GM23338 (cell line): ENCODE data around the gene CLOCK. TPM values are rescaled to one million over a fixed set of nuclear protein-coding genes. Genes with fewer than 3 reads are reported as not detected.

Source experiments
- ATAC-seq: fragments of 200-7000 bp; cut with Tn5 transposase; 3 replicates; pipeline ENCODE4 v1.9.1; 2020
- DNase-seq: peaks from one replicate; pipeline ENCODE4 v3.0.0-alpha.2; 2015; ENCODE audit warnings: low spot score
- H2AFZ ChIP-seq: fragments of 200-600 bp; sonication (generic); 2 replicates; pipeline ENCODE4 v1.8.0; 2016; ENCODE audit warnings: antibody characterized with exemption, mild to moderate bottlenecking, moderate library complexity
- H3F3A ChIP-seq: fragments of 200-600 bp; sonication (generic); replicated peaks from 2 replicates; pipeline ENCODE4 v1.8.0; 2017; ENCODE audit warnings: antibody characterized with exemption, mixed run types, low read depth
- H3K27ac ChIP-seq: fragments of 200-600 bp; sonication (generic); 2 replicates; pipeline ENCODE4 v1.6.1; 2016; ENCODE audit warnings: low read depth
- H3K27me3 ChIP-seq: fragments of 200-600 bp; sonication (generic); 2 replicates; pipeline ENCODE4 v1.8.0; 2016; ENCODE audit warnings: mild to moderate bottlenecking, mixed run types, moderate library complexity; ENCODE audit not compliant: insufficient read depth
- H3K36me3 ChIP-seq: fragments of 200-600 bp; sonication (generic); 2 replicates; pipeline ENCODE4 v1.8.0; 2016; ENCODE audit warnings: mild to moderate bottlenecking; ENCODE audit not compliant: insufficient read depth
- H3K4me1 ChIP-seq: fragments of 200-600 bp; sonication (generic); 2 replicates; pipeline ENCODE4 v1.8.0; 2016; ENCODE audit warnings: mild to moderate bottlenecking, moderate library complexity; ENCODE audit not compliant: insufficient read depth
- H3K4me2 ChIP-seq: fragments of 200-600 bp; sonication (generic); 2 replicates; pipeline ENCODE4 v1.7.1; 2017; ENCODE audit warnings: mixed run types
- H3K4me3 ChIP-seq: fragments of 200-600 bp; sonication (generic); 2 replicates; pipeline ENCODE4 v1.6.1; 2016; ENCODE audit warnings: mixed run types
- H3K79me2 ChIP-seq: fragments of 200-600 bp; sonication (generic); replicated peaks from 2 replicates; pipeline ENCODE4 v1.8.0; 2017; ENCODE audit warnings: mild to moderate bottlenecking; ENCODE audit not compliant: insufficient read depth
- H3K9me2 ChIP-seq: fragments of 200-600 bp; sonication (generic); 2 replicates; pipeline ENCODE4 v1.8.0; 2017; ENCODE audit not compliant: insufficient read depth
- H4K20me1 ChIP-seq: fragments of 200-600 bp; sonication (generic); replicated peaks from 2 replicates; pipeline ENCODE4 v1.8.0; 2017; ENCODE audit warnings: mild to moderate bottlenecking; ENCODE audit not compliant: insufficient read depth
- H3K27ac Mint-ChIP-seq: 2 replicates; pipeline ENCODE4 v1.8.0; 2020; ENCODE audit warnings: inconsistent platforms, mild to moderate bottlenecking, moderate library complexity, mixed read lengths
- H3K27me3 Mint-ChIP-seq: 3 replicates; pipeline ENCODE4 v1.8.0; 2022; ENCODE audit warnings: low read depth, mild to moderate bottlenecking, moderate library complexity, mixed read lengths, inconsistent platforms; ENCODE audit not compliant: insufficient read depth, poor library complexity
- H3K36me3 Mint-ChIP-seq: 3 replicates; pipeline ENCODE4 v1.8.0; 2021; ENCODE audit warnings: low read depth, mild to moderate bottlenecking, inconsistent platforms, moderate library complexity, mixed read lengths
- H3K4me1 Mint-ChIP-seq: 3 replicates; pipeline ENCODE4 v1.8.0; 2020; ENCODE audit warnings: mild to moderate bottlenecking, inconsistent platforms, mixed read lengths
- H3K4me3 Mint-ChIP-seq: 3 replicates; pipeline ENCODE4 v1.8.0; 2021; ENCODE audit warnings: moderate library complexity, mild to moderate bottlenecking, inconsistent platforms, mixed read lengths
- H3K9me3 Mint-ChIP-seq: 3 replicates; pipeline ENCODE4 v1.8.0; 2020; ENCODE audit warnings: moderate library complexity, mild to moderate bottlenecking, inconsistent platforms, mixed read lengths
- CREB1 ChIP-seq: fragments of 250-450 bp; sonication (Bioruptor Pico); IDR thresholded peaks from 2 replicates; pipeline ENCODE4 v1.5.0; 2020; ENCODE audit warnings: low read depth, mild to moderate bottlenecking, moderate library complexity
- EZH2 ChIP-seq: fragments of 200-600 bp; sonication (generic); IDR thresholded peaks from one replicate; pipeline ENCODE4 v1.8.0; 2017; ENCODE audit warnings: antibody characterized with exemption, mild to moderate bottlenecking, low read depth; ENCODE audit not compliant: unreplicated experiment
- EZH2phosphoT487 ChIP-seq: fragments of 200-600 bp; sonication (generic); IDR thresholded peaks from one replicate; pipeline ENCODE4 v1.8.1; 2018; ENCODE audit warnings: antibody characterized with exemption; ENCODE audit not compliant: unreplicated experiment
- JUNB ChIP-seq: IDR thresholded peaks from one replicate; pipeline ENCODE4 v1.6.1; 2016; ENCODE audit warnings: antibody characterized with exemption; ENCODE audit not compliant: unreplicated experiment
- NANOG ChIP-seq: IDR thresholded peaks from 2 replicates; pipeline ENCODE4 v1.6.1; 2016; ENCODE audit warnings: antibody characterized with exemption, borderline replicate concordance
- POLR2AphosphoS5 ChIP-seq: IDR thresholded peaks from 2 replicates; pipeline ENCODE4 v1.6.1; 2016; ENCODE audit warnings: antibody characterized with exemption, low read depth
- STAT1 ChIP-seq: IDR thresholded peaks from one replicate; pipeline ENCODE4 v1.6.1; 2016; ENCODE audit warnings: antibody characterized with exemption; ENCODE audit not compliant: unreplicated experiment
- ZNF114 ChIP-seq: fragments of 250-450 bp; sonication (Bioruptor Pico); IDR thresholded peaks from 2 replicates; pipeline ENCODE4 v1.5.0; 2020; ENCODE audit warnings: mild to moderate bottlenecking, moderate library complexity
- ZNF331 ChIP-seq: fragments of 250-450 bp; sonication (Bioruptor Pico); IDR thresholded peaks from 2 replicates; pipeline ENCODE4 v1.5.0; 2020; ENCODE audit warnings: low read depth, mild to moderate bottlenecking, moderate library complexity
- polyA plus RNA-seq: library from polyadenylated mRNA; unstranded; fragments of >200 nt; fragmentation: Nextera tagmentation; extraction: Ambion mirVana; gene quantifications from 2 replicates; pipeline ENCODE4 v1.2.1, GENCODE V29; 2016
- total RNA-seq: library from RNA; depleted of rRNA; stranded (reverse); fragments of >200 nt; shearing (Covaris generic); gene quantifications from 2 replicates; pipeline ENCODE4 v1.2.3, GENCODE V29; 2014
- TF ChIP-seq, protein P1 (sequence below): IDR thresholded peaks from 2 replicates; pipeline ENCODE4 v1.6.1; 2016; ENCODE audit warnings: antibody characterized with exemption
- TF ChIP-seq, protein P2 (sequence below), 2 experiments: fragments of 200-600 bp in 1 of 2; sonication (generic) in 1 of 2; conservative IDR thresholded peaks; 2 replicates each; pipeline versions ENCODE4 v1.5.1 to v1.6.1; 2016 to 2017; ENCODE audit warnings: antibody characterized with exemption in 2 of 2, low read depth in 2 of 2, mild to moderate bottlenecking in 2 of 2, moderate library complexity in 1 of 2
- TF ChIP-seq, protein P3 (sequence below): IDR thresholded peaks from one replicate; pipeline ENCODE4 v1.6.1; 2018; ENCODE audit warnings: antibody characterized with exemption; ENCODE audit not compliant: unreplicated experiment
- TF ChIP-seq, protein P4 (sequence below): fragments of 250-450 bp; sonication (Bioruptor Pico); IDR thresholded peaks from 2 replicates; pipeline ENCODE4 v1.5.0; 2020; ENCODE audit warnings: mild to moderate bottlenecking, moderate library complexity

The CLOCK gene
- total and polyA plus RNA-seq, 2 experiments from 2014 or later = 17.1 to 28.8 TPM

DNA sequence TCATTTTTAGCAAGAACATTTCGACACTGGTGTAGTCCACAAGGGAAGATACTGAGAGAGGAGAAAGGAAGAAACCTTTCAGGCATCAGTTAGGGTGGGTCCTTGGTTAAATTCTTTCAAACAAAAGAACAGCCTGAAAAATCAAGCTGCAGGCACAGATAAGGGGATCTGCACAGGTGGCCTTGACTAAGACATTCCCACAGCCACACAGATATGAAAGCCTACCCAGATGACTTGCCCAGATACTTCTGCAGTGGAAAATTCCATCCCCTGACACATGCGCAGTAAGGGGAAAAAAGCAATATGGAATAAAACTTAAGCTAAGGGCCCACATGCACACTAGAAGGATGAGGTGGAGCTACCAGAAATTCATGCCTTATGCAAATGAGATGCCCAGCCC lies 159.9 kb downstream of the CLOCK start:
- no peak for ATAC-seq
- H3K27ac Mint-ChIP-seq = no peak overlapping the region
- H3K4me1 Mint-ChIP-seq = peaks cover 14% of the 10 kb centered on the region
- H3K36me3 ChIP-seq = no peaks in the 10 kb centered on the region
- no peaks in the 10 kb centered on the region for H3K27me3 ChIP-seq
- no peak overlapping the region for H3K27ac ChIP-seq
- no peaks in the 10 kb centered on the region for H4K20me1 ChIP-seq
- H3F3A ChIP-seq = no peaks in the 10 kb centered on the region
- no peak overlapping the region for H3K4me3 Mint-ChIP-seq
- H3K27me3 Mint-ChIP-seq = peaks cover 8% of the 10 kb centered on the region
- no peaks in the 10 kb centered on the region for H3K79me2 ChIP-seq
- DNase-seq = no peak
- H3K4me3 ChIP-seq = no peak overlapping the region
- no peak overlapping the region for H3K4me2 ChIP-seq
- no peaks in the 10 kb centered on the region for H3K4me1 ChIP-seq
- H3K36me3 Mint-ChIP-seq = no peaks in the 10 kb centered on the region
- no peaks in the 10 kb centered on the region for H3K9me3 Mint-ChIP-seq
- TF ChIP-seq ZNF331 = no peak
- no peak for TF ChIP-seq ZNF114
- TF ChIP-seq, protein P1, sequence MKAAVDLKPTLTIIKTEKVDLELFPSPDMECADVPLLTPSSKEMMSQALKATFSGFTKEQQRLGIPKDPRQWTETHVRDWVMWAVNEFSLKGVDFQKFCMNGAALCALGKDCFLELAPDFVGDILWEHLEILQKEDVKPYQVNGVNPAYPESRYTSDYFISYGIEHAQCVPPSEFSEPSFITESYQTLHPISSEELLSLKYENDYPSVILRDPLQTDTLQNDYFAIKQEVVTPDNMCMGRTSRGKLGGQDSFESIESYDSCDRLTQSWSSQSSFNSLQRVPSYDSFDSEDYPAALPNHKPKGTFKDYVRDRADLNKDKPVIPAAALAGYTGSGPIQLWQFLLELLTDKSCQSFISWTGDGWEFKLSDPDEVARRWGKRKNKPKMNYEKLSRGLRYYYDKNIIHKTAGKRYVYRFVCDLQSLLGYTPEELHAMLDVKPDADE = no peak
- TF ChIP-seq POLR2AphosphoS5 = no peak
- no peak for TF ChIP-seq STAT1
- TF ChIP-seq NANOG = no peak
- TF ChIP-seq, protein P2, sequence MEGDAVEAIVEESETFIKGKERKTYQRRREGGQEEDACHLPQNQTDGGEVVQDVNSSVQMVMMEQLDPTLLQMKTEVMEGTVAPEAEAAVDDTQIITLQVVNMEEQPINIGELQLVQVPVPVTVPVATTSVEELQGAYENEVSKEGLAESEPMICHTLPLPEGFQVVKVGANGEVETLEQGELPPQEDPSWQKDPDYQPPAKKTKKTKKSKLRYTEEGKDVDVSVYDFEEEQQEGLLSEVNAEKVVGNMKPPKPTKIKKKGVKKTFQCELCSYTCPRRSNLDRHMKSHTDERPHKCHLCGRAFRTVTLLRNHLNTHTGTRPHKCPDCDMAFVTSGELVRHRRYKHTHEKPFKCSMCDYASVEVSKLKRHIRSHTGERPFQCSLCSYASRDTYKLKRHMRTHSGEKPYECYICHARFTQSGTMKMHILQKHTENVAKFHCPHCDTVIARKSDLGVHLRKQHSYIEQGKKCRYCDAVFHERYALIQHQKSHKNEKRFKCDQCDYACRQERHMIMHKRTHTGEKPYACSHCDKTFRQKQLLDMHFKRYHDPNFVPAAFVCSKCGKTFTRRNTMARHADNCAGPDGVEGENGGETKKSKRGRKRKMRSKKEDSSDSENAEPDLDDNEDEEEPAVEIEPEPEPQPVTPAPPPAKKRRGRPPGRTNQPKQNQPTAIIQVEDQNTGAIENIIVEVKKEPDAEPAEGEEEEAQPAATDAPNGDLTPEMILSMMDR (conservative IDR thresholded peaks at IDR 0.05; ENCODE audit: low read depth in 2 of 2) = no peak
- TF ChIP-seq, protein P3, sequence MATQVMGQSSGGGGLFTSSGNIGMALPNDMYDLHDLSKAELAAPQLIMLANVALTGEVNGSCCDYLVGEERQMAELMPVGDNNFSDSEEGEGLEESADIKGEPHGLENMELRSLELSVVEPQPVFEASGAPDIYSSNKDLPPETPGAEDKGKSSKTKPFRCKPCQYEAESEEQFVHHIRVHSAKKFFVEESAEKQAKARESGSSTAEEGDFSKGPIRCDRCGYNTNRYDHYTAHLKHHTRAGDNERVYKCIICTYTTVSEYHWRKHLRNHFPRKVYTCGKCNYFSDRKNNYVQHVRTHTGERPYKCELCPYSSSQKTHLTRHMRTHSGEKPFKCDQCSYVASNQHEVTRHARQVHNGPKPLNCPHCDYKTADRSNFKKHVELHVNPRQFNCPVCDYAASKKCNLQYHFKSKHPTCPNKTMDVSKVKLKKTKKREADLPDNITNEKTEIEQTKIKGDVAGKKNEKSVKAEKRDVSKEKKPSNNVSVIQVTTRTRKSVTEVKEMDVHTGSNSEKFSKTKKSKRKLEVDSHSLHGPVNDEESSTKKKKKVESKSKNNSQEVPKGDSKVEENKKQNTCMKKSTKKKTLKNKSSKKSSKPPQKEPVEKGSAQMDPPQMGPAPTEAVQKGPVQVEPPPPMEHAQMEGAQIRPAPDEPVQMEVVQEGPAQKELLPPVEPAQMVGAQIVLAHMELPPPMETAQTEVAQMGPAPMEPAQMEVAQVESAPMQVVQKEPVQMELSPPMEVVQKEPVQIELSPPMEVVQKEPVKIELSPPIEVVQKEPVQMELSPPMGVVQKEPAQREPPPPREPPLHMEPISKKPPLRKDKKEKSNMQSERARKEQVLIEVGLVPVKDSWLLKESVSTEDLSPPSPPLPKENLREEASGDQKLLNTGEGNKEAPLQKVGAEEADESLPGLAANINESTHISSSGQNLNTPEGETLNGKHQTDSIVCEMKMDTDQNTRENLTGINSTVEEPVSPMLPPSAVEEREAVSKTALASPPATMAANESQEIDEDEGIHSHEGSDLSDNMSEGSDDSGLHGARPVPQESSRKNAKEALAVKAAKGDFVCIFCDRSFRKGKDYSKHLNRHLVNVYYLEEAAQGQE = no peak
- TF ChIP-seq EZH2phosphoT487 = no peak
- TF ChIP-seq CREB1 (CRISPR knock-in tag) = no peak
- TF ChIP-seq, protein P4, sequence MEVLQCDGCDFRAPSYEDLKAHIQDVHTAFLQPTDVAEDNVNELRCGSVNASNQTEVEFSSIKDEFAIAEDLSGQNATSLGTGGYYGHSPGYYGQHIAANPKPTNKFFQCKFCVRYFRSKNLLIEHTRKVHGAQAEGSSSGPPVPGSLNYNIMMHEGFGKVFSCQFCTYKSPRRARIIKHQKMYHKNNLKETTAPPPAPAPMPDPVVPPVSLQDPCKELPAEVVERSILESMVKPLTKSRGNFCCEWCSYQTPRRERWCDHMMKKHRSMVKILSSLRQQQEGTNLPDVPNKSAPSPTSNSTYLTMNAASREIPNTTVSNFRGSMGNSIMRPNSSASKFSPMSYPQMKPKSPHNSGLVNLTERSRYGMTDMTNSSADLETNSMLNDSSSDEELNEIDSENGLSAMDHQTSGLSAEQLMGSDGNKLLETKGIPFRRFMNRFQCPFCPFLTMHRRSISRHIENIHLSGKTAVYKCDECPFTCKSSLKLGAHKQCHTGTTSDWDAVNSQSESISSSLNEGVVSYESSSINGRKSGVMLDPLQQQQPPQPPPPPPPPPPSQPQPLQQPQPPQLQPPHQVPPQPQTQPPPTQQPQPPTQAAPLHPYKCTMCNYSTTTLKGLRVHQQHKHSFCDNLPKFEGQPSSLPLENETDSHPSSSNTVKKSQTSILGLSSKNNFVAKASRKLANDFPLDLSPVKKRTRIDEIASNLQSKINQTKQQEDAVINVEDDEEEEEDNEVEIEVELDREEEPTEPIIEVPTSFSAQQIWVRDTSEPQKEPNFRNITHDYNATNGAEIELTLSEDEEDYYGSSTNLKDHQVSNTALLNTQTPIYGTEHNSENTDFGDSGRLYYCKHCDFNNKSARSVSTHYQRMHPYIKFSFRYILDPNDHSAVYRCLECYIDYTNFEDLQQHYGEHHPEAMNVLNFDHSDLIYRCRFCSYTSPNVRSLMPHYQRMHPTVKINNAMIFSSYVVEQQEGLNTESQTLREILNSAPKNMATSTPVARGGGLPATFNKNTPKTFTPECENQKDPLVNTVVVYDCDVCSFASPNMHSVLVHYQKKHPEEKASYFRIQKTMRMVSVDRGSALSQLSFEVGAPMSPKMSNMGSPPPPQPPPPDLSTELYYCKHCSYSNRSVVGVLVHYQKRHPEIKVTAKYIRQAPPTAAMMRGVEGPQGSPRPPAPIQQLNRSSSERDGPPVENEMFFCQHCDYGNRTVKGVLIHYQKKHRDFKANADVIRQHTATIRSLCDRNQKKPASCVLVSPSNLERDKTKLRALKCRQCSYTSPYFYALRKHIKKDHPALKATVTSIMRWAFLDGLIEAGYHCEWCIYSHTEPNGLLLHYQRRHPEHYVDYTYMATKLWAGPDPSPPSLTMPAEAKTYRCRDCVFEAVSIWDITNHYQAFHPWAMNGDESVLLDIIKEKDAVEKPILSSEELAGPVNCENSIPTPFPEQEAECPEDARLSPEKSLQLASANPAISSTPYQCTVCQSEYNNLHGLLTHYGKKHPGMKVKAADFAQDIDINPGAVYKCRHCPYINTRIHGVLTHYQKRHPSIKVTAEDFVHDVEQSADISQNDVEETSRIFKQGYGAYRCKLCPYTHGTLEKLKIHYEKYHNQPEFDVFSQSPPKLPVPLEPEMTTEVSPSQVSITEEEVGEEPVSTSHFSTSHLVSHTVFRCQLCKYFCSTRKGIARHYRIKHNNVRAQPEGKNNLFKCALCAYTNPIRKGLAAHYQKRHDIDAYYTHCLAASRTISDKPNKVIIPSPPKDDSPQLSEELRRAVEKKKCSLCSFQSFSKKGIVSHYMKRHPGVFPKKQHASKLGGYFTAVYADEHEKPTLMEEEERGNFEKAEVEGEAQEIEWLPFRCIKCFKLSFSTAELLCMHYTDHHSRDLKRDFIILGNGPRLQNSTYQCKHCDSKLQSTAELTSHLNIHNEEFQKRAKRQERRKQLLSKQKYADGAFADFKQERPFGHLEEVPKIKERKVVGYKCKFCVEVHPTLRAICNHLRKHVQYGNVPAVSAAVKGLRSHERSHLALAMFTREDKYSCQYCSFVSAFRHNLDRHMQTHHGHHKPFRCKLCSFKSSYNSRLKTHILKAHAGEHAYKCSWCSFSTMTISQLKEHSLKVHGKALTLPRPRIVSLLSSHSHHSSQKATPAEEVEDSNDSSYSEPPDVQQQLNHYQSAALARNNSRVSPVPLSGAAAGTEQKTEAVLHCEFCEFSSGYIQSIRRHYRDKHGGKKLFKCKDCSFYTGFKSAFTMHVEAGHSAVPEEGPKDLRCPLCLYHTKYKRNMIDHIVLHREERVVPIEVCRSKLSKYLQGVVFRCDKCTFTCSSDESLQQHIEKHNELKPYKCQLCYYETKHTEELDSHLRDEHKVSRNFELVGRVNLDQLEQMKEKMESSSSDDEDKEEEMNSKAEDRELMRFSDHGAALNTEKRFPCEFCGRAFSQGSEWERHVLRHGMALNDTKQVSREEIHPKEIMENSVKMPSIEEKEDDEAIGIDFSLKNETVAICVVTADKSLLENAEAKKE (CRISPR knock-in tag) = no peak
- TF ChIP-seq JUNB = no peak
- no peak for TF ChIP-seq EZH2
- H3K9me2 ChIP-seq = no peaks in the 10 kb centered on the region
- no peak overlapping the region for H2AFZ ChIP-seq
